WTC11 (cell line): ENCODE measurements around the gene GLB1L2. TPM values are rescaled to one million over a fixed set of nuclear protein-coding genes. Genes with fewer than 3 reads are reported as not detected.
A peak's percentile ranks its signal among the peaks of the same experiment; 100 is the strongest.

Experiments used
- ATAC-seq: fragments of 200-7000 bp; cut with Tn5 transposase; 2 replicates; pipeline ENCODE4 v1.10.0; 2021; ENCODE audit warnings: mild to moderate bottlenecking, moderate library complexity
- CTCF ChIA-PET: fragments of 300-600 bp; sonication (Branson Sonifier 250); formaldehyde crosslinking; loops from one replicate; lab custom pipeline; 2021; ENCODE audit warnings: antibody characterized with exemption; lab: Charles Lee
- POLR2A ChIA-PET: fragments of 350-600 bp; sonication (Branson Sonifier 250); formaldehyde crosslinking; loops from one replicate; lab custom pipeline; 2021; ENCODE audit warnings: antibody characterized with exemption; lab: Charles Lee
- DNase-seq: peaks from one replicate; pipeline ENCODE4 v3.0.0; 2021; ENCODE audit warnings: low spot score
- H3K27ac Mint-ChIP-seq: 2 replicates; pipeline ENCODE4 v1.8.0; 2021; ENCODE audit warnings: mixed read lengths
- H3K27me3 Mint-ChIP-seq: 2 replicates; pipeline ENCODE4 v1.8.0; 2021; ENCODE audit warnings: low read depth, mild to moderate bottlenecking, moderate library complexity, mixed read lengths
- H3K36me3 Mint-ChIP-seq: 2 replicates; pipeline ENCODE4 v1.8.0; 2021; ENCODE audit warnings: mixed read lengths
- H3K4me1 Mint-ChIP-seq: 2 replicates; pipeline ENCODE4 v1.8.0; 2022; ENCODE audit warnings: mixed read lengths
- H3K4me3 Mint-ChIP-seq: 2 replicates; pipeline ENCODE4 v1.8.0; 2021; ENCODE audit warnings: mild to moderate bottlenecking, moderate library complexity, mixed read lengths
- H3K9me3 Mint-ChIP-seq: 2 replicates; pipeline ENCODE4 v1.8.0; 2021; ENCODE audit warnings: mixed read lengths
- CBFB ChIP-seq: sonication (generic); formaldehyde crosslinking; IDR thresholded peaks from 2 replicates; pipeline ENCODE4 v1.8.1; 2022; ENCODE audit warnings: mild to moderate bottlenecking, low read depth, missing genetic modification reagents
- CREB1 ChIP-seq: sonication (generic); formaldehyde crosslinking; IDR thresholded peaks from 2 replicates; pipeline ENCODE4 v1.8.0; 2023; ENCODE audit warnings: mild to moderate bottlenecking, missing genetic modification reagents
- CREM ChIP-seq: sonication (generic); formaldehyde crosslinking; IDR thresholded peaks from 2 replicates; pipeline ENCODE4 v1.8.1; 2022; ENCODE audit warnings: mild to moderate bottlenecking, missing genetic modification reagents, moderate library complexity
- ESRRA ChIP-seq: sonication (generic); formaldehyde crosslinking; IDR thresholded peaks from 2 replicates; pipeline ENCODE4 v1.8.1; 2022; ENCODE audit warnings: mild to moderate bottlenecking, missing genetic modification reagents, borderline replicate concordance
- JAZF1 ChIP-seq: fragments of 250-450 bp; sonication (Bioruptor Pico); IDR thresholded peaks from 2 replicates; pipeline ENCODE4 v1.9.0; 2021; ENCODE audit warnings: moderate library complexity, mild to moderate bottlenecking, inconsistent platforms
- NR1H2 ChIP-seq: sonication (generic); formaldehyde crosslinking; IDR thresholded peaks from 2 replicates; pipeline ENCODE4 v1.9.0; 2021; ENCODE audit warnings: mild to moderate bottlenecking, moderate library complexity, missing genetic modification reagents
- ZNF232 ChIP-seq: sonication (generic); formaldehyde crosslinking; IDR thresholded peaks from 2 replicates; pipeline ENCODE4 v1.8.0; 2022; ENCODE audit warnings: mild to moderate bottlenecking, missing genetic modification reagents
- ZNF263 ChIP-seq: sonication (generic); formaldehyde crosslinking; IDR thresholded peaks from 2 replicates; pipeline ENCODE4 v1.8.1; 2022; ENCODE audit warnings: low read depth, mild to moderate bottlenecking, moderate library complexity, missing genetic modification reagents
- ZNF317 ChIP-seq: sonication (generic); formaldehyde crosslinking; IDR thresholded peaks from 2 replicates; pipeline ENCODE4 v1.8.1; 2023; ENCODE audit warnings: low read depth, mild to moderate bottlenecking, moderate library complexity, missing genetic modification reagents, borderline replicate concordance
- ZNF416 ChIP-seq: fragments of 250-450 bp; sonication (Bioruptor Pico); IDR thresholded peaks from 2 replicates; pipeline ENCODE4 v1.9.0; 2021; ENCODE audit warnings: mild to moderate bottlenecking, inconsistent platforms
- ZNF423 ChIP-seq: fragments of 250-450 bp; sonication (Bioruptor Pico); IDR thresholded peaks from 2 replicates; pipeline ENCODE4 v2.1.2; 2022; ENCODE audit warnings: mild to moderate bottlenecking, moderate library complexity
- total RNA-seq: library from RNA; stranded (reverse); gene quantifications from 3 replicates; pipeline ENCODE4 v1.2.3, GENCODE V29; 2021
- TF ChIP-seq, protein P1 (sequence below): fragments of 250-450 bp; sonication (Bioruptor Pico); conservative IDR thresholded peaks from 2 replicates; pipeline ENCODE4 v1.9.0; 2021; ENCODE audit warnings: mild to moderate bottlenecking
- TF ChIP-seq, protein P2 (sequence below): fragments of 250-450 bp; sonication (Bioruptor Pico); IDR thresholded peaks from 2 replicates; pipeline ENCODE4 v1.9.0; 2021; ENCODE audit warnings: mild to moderate bottlenecking, borderline replicate concordance
- TF ChIP-seq, protein P3 (sequence below): sonication (generic); formaldehyde crosslinking; IDR thresholded peaks from 2 replicates; pipeline ENCODE4 v1.8.0; 2023; ENCODE audit warnings: mild to moderate bottlenecking, missing genetic modification reagents
- TF ChIP-seq, protein P4 (sequence below): fragments of 250-450 bp; sonication (Bioruptor Pico); IDR thresholded peaks from 2 replicates; pipeline ENCODE4 v1.9.0; 2021; ENCODE audit warnings: mild to moderate bottlenecking
- TF ChIP-seq, protein P5 (sequence below): sonication (generic); formaldehyde crosslinking; IDR thresholded peaks from 2 replicates; pipeline ENCODE4 v1.8.0; 2022; ENCODE audit warnings: mild to moderate bottlenecking, missing genetic modification reagents
- TF ChIP-seq, protein P6 (sequence below): fragments of 200-600 bp; IDR thresholded peaks from 2 replicates; pipeline ENCODE4 v1.8.0; 2022; ENCODE audit warnings: antibody characterized with exemption

The GLB1L2 gene
- total RNA-seq, 1 experiment from 2014 or later, result 6.0 TPM

DNA sequence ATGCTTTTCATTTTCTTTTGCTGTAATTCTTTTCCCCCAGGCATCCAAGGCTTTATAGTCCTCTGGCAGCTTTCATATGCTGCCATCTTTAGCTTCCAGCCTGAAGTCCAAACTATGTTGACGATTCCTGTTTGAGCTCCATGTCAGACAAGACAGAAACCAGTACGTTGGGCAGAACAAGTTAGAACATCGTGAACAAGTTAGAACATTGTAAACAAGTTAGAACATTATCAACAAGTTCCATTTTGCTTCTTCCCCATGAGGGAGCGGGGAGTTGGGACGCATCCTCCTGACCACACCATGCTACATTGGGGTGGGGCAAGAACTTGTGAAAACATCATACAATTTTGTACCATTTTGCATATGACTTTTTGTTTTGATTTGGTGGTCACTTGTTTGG lies 23.9 kb downstream of the GLB1L2 start:
- ChIA-PET POLR2A (interaction anchor here (0.5 kb wide), 1 partner anchor 124 kb away, joined by 3 read pairs; no protein-coding TSS in a partner anchor), CTCF (no interaction called here)
- H3K4me1 Mint-ChIP-seq, result peaks cover 7% of the 10 kb centered on the region
- TF ChIP-seq CREB1 (CRISPR knock-in tag), result no peak
- no peak for TF ChIP-seq ZNF317
- DNase-seq, result no peak
- ATAC-seq, result no peak
- H3K27ac Mint-ChIP-seq, result no peak overlapping the region
- peaks cover 12% of the 10 kb centered on the region for H3K27me3 Mint-ChIP-seq
- no peaks in the 10 kb centered on the region; the same call in 1 of the 2 replicates for H3K36me3 Mint-ChIP-seq
- H3K4me3 Mint-ChIP-seq, result no peak overlapping the region
- peaks cover 12% of the 10 kb centered on the region for H3K9me3 Mint-ChIP-seq

DNA sequence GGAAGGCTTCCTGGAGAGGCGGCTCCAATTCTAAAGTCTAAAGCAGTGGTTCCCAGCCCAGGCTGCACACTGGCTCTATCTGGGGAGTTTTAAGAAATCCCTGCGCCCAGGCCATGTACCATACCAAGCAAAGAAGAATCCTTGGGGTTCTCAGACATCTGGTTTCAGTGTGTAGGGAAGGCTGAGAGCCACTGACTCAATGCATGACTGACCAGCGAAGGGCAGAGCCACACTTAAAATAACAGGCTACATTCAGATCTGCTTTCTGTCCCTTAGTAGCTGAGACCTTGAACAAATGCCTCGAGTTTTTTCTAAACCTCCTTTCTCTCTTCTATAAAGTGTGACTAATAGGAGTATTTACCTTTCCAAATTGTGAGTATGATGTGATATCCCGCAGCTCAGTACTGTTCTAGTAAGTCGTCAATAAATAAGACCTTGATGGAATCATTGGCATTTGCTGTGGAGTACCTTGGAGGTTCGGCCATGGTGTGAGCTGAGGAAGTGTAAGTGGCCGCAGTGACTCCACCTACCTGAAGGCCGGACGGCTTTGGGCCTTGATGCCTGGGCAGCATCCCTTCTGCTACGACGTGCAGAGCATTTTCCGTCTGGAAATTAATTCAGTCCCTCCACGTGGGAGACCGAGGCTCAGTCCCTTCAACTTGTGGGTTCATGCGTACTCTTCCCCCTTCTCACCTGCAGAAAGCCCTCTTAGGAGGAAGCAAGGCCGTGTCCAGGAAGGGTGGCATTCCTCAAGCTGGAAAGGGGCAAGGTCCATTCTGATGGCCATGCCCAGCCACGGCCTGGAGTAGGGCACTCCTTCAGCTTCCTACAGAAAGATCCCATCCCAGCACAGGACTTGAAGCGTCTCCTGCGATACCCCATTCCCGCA lies 25.1 kb downstream of the GLB1L2 start:
- H3K27me3 Mint-ChIP-seq, result peaks cover 12% of the 10 kb centered on the region
- ATAC-seq (no peak), DNase-seq (no peak)
- H3K4me3 Mint-ChIP-seq, result no peak overlapping the region
- H3K4me1 Mint-ChIP-seq, result peaks cover 12% of the 10 kb centered on the region
- ChIA-PET CTCF (interaction anchor here (0.6 kb wide), 1 partner anchor 196 kb away, joined by 3 read pairs; no protein-coding TSS in a partner anchor), POLR2A (no interaction called here)
- peaks cover 8% of the 10 kb centered on the region for H3K9me3 Mint-ChIP-seq
- no peaks in the 10 kb centered on the region; the same call in 1 of the 2 replicates for H3K36me3 Mint-ChIP-seq
- H3K27ac Mint-ChIP-seq, result no peak overlapping the region
- TF ChIP-seq ZNF317 (no peak), NR1H2 (CRISPR knock-in tag) (no peak), ESRRA (CRISPR knock-in tag) (no peak), ZNF416 (CRISPR knock-in tag) (no peak), ZNF423 (CRISPR knock-in tag) (no peak), CREB1 (CRISPR knock-in tag) (no peak)
- TF ChIP-seq, protein P1, sequence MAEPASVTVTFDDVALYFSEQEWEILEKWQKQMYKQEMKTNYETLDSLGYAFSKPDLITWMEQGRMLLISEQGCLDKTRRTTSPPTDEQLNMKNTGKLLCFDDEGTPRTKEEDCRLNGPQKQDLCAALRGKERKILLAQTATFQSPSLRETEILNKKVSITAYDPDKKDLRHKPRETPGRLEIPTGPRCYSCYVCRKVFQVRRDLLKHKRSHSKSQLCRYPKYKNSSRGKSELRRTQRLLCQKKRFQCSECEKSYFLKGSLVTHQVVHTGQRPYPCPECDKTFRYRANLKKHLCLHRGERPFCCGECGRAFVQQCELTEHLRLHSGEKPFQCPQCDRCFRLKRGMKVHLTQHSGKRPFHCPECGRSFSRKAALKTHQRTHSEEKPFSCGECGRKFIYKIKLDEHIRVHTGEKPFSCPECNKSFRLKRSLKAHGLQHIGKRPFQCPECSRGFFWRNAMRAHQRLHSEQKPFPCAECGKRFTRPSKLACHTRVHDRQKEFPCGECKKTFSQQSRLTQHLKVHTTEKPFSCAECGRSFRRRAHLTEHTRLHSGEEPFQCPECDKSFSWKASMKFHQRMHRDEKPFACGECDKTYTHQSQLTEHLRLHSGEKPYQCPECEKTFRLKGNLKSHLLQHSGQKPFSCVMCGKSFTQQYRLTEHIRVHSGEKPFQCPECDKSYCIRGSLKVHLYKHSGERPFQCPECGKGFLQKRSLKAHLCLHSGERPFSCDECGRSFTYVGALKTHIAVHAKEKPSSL, result no peak

DNA sequence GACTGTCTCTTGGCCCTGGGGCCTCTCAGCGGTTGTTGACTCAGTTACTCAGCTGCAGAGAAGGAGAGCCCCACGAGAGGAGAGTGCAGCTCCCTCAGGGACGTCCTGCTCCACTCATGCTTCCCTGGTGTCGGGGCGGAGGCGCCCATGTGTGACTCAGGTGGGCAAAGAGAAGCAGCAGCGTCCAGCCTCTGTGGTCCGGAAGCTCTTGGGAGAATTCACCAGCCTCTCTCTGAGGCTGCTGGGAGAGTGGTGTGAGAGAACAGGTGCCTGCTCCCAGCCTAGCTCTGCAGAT lies 25.7 kb downstream of the GLB1L2 start:
- Mint-ChIP-seq H3K9me3 (peaks cover 8% of the 10 kb centered on the region), H3K4me1 (peaks cover 15% of the 10 kb centered on the region), H3K4me3 (no peak overlapping the region), H3K27ac (no peak overlapping the region), H3K27me3 (peaks cover 12% of the 10 kb centered on the region), H3K36me3 (no peaks in the 10 kb centered on the region; the same call in 1 of the 2 replicates)
- DNase-seq (peak; percentile 5), ATAC-seq (no peak)
- POLR2A ChIA-PET, result no interaction called here
- CTCF ChIA-PET, result no interaction called here
- TF ChIP-seq ZNF263 (CRISPR knock-in tag) (no peak), ZNF232 (CRISPR knock-in tag) (no peak), CBFB (CRISPR knock-in tag) (no peak), CREM (no peak), JAZF1 (no peak)
- TF ChIP-seq, protein P2, sequence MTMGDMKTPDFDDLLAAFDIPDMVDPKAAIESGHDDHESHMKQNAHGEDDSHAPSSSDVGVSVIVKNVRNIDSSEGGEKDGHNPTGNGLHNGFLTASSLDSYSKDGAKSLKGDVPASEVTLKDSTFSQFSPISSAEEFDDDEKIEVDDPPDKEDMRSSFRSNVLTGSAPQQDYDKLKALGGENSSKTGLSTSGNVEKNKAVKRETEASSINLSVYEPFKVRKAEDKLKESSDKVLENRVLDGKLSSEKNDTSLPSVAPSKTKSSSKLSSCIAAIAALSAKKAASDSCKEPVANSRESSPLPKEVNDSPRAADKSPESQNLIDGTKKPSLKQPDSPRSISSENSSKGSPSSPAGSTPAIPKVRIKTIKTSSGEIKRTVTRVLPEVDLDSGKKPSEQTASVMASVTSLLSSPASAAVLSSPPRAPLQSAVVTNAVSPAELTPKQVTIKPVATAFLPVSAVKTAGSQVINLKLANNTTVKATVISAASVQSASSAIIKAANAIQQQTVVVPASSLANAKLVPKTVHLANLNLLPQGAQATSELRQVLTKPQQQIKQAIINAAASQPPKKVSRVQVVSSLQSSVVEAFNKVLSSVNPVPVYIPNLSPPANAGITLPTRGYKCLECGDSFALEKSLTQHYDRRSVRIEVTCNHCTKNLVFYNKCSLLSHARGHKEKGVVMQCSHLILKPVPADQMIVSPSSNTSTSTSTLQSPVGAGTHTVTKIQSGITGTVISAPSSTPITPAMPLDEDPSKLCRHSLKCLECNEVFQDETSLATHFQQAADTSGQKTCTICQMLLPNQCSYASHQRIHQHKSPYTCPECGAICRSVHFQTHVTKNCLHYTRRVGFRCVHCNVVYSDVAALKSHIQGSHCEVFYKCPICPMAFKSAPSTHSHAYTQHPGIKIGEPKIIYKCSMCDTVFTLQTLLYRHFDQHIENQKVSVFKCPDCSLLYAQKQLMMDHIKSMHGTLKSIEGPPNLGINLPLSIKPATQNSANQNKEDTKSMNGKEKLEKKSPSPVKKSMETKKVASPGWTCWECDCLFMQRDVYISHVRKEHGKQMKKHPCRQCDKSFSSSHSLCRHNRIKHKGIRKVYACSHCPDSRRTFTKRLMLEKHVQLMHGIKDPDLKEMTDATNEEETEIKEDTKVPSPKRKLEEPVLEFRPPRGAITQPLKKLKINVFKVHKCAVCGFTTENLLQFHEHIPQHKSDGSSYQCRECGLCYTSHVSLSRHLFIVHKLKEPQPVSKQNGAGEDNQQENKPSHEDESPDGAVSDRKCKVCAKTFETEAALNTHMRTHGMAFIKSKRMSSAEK (CRISPR knock-in tag), result no peak
- TF ChIP-seq, protein P3, sequence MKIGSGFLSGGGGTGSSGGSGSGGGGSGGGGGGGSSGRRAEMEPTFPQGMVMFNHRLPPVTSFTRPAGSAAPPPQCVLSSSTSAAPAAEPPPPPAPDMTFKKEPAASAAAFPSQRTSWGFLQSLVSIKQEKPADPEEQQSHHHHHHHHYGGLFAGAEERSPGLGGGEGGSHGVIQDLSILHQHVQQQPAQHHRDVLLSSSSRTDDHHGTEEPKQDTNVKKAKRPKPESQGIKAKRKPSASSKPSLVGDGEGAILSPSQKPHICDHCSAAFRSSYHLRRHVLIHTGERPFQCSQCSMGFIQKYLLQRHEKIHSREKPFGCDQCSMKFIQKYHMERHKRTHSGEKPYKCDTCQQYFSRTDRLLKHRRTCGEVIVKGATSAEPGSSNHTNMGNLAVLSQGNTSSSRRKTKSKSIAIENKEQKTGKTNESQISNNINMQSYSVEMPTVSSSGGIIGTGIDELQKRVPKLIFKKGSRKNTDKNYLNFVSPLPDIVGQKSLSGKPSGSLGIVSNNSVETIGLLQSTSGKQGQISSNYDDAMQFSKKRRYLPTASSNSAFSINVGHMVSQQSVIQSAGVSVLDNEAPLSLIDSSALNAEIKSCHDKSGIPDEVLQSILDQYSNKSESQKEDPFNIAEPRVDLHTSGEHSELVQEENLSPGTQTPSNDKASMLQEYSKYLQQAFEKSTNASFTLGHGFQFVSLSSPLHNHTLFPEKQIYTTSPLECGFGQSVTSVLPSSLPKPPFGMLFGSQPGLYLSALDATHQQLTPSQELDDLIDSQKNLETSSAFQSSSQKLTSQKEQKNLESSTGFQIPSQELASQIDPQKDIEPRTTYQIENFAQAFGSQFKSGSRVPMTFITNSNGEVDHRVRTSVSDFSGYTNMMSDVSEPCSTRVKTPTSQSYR (CRISPR knock-in tag), result no peak
- TF ChIP-seq, protein P4, sequence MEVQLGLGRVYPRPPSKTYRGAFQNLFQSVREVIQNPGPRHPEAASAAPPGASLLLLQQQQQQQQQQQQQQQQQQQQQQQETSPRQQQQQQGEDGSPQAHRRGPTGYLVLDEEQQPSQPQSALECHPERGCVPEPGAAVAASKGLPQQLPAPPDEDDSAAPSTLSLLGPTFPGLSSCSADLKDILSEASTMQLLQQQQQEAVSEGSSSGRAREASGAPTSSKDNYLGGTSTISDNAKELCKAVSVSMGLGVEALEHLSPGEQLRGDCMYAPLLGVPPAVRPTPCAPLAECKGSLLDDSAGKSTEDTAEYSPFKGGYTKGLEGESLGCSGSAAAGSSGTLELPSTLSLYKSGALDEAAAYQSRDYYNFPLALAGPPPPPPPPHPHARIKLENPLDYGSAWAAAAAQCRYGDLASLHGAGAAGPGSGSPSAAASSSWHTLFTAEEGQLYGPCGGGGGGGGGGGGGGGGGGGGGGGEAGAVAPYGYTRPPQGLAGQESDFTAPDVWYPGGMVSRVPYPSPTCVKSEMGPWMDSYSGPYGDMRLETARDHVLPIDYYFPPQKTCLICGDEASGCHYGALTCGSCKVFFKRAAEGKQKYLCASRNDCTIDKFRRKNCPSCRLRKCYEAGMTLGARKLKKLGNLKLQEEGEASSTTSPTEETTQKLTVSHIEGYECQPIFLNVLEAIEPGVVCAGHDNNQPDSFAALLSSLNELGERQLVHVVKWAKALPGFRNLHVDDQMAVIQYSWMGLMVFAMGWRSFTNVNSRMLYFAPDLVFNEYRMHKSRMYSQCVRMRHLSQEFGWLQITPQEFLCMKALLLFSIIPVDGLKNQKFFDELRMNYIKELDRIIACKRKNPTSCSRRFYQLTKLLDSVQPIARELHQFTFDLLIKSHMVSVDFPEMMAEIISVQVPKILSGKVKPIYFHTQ (CRISPR knock-in tag), result no peak
- TF ChIP-seq, protein P5, sequence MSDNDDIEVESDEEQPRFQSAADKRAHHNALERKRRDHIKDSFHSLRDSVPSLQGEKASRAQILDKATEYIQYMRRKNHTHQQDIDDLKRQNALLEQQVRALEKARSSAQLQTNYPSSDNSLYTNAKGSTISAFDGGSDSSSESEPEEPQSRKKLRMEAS (CRISPR knock-in tag), result no peak
- TF ChIP-seq, protein P6, sequence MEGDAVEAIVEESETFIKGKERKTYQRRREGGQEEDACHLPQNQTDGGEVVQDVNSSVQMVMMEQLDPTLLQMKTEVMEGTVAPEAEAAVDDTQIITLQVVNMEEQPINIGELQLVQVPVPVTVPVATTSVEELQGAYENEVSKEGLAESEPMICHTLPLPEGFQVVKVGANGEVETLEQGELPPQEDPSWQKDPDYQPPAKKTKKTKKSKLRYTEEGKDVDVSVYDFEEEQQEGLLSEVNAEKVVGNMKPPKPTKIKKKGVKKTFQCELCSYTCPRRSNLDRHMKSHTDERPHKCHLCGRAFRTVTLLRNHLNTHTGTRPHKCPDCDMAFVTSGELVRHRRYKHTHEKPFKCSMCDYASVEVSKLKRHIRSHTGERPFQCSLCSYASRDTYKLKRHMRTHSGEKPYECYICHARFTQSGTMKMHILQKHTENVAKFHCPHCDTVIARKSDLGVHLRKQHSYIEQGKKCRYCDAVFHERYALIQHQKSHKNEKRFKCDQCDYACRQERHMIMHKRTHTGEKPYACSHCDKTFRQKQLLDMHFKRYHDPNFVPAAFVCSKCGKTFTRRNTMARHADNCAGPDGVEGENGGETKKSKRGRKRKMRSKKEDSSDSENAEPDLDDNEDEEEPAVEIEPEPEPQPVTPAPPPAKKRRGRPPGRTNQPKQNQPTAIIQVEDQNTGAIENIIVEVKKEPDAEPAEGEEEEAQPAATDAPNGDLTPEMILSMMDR, result no peak
